Activated gamma-delta T cell treated with Interleukin-2 at 50 U/mL for 16 hours (primary cell): Measurements from ENCODE around the gene ARMH1.
"Not testable (repeated sequence)": the region's sequence is repeated elsewhere in the genome, so short reads cannot be mapped to it uniquely, and the experiment has no call there.

Experiments used
- DNase-seq: peaks from one replicate; pipeline ENCODE4 v3.0.0-alpha.2; 2020

The ARMH1 gene

DNA sequence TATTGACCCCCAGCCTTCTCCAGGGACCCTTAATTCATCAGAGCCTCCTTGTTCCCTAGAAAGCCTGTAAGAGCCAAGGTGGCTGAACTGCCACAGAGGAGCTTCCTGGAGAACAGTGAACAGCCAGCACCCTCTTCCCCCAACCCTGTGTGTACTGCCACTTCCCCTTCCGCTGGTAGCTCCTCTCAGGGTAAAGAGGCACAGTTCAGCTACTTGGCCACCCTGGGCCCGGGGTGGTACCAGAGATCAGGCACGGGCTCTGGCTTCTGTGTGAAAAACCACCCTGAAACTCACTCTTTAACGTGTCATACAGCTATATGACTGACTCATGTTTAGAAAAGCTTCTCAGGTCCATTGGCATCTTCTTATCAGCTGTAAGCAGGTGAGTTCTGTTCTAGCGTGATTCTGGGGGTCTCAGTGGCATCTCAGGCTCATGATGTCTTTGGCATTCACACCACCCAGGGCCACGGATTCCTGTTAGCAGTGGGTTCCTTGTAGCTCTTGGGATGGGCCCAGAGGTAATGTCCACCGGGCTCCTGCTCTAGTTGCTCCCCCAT lies 22.4 kb downstream of the ARMH1 start:
- peak; percentile 58 for DNase-seq

DNA sequence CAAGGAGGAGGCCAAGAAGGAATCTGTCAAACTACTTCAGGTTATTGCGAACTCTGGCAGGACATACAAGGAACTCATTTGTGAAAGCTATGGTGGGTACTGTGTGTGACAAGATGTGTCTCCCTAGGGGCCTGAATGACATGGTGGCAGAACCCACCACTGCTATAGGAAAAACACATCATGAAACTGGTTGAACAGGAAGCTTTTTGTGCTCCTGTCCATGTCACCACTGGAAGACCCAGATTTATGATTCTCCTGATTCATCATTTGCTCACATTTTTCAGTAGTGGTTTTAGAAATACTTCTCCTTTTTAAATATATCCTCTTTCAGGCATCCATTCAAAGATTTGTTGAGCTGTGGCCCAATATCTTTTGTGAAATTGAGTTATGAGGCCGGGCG lies 23.6 kb downstream of the ARMH1 start:
- DNase-seq = no peak

DNA sequence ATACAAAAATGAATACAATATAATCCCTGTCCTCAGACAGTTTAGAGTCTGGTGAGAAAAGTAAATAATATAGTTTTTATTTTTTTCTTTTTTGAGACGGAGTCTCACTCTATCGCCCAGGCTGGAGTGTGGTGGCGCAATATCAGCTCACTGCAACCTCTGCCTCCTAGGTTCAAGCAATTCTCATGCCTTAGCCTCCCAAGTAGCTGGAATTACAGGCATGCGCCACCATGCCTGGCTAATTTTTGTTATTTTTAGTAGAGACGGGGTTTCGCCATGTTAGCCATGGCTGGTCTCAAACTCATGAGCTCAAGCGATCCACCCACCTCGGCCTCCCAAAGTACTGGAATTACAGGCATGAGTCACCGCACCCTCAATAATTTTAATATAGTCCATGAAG lies 24.9 kb downstream of the ARMH1 start:
- not testable (repeated sequence) for DNase-seq

DNA sequence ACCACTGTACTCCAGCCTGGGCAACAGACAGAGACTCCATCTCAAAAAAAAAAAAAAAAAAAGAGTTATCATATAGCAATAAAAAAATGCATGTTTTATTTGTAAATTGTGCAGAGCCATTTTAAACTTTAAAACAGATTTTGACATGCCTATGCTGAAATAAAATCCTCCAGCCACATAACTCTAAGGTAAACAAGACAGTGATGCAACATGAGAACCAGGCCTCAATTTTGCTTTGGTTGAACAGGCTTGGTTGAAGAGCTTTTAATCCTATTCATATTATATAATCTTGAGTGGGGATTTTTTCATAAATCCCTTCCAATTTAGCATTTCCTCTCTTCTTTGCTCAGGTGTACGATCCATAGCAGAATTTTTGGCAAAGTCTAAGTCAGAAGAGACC lies 26.1 kb downstream of the ARMH1 start:
- DNase-seq = no peak

DNA sequence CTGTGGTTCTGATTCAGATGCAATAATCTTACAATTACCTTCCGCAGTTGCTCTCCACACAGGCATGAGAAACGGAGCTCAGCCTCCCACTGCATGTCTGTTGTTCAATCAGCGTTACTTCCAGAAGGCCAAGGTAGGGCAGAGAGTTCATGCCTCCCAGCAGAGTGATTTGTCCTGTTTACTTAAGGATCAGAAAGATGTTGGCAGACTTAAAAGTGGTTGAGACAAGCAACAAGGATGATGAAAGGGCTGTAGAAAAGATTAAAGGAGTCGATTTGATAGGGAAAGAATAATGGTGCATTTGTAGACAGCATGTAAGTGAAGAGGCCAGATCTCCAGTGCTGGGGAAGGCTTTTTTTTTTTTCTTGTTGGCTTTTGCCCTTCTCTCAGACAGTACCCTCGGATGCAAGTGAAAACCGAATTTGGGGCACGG lies 26.6 kb downstream of the ARMH1 start:
- no peak for DNase-seq

DNA sequence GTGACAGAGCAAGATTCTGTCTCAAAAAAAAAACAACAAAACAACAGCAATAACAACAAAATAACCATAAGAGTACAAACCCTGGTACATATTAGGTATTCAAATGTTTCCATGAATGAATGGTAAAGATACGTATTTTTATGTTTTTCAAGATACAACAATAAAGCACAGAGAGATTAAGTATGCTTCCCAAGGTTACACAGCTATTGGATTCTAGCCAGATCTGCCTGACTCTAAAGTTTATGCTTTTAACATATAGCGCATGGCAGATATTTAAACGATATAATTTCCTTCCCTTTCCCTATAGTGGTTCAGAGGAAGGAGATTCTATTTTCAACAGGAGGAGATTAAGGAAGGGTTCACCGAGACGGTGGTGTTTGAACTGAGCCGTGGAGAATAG lies 31.0 kb downstream of the ARMH1 start:
- DNase-seq = no peak

DNA sequence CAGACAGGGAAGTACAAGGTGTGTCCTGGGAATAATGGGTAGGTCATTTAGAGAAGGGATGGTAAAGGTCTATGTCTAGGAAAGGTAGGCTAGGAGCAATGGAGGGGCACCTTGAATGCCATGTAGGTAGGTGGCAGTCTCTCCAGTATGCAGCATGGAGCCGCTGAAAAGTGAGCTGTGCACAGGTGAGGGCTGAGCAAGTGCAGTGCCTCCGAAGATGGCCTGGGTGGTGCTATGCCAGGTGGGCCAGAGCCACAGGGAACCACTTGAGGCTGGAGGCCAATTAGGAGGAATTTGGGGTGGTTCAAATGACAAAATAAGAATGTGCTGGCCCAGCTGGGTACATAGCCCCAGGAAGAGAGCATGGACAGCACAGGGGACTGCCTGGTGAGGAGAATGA lies 31.4 kb downstream of the ARMH1 start:
- no peak for DNase-seq

DNA sequence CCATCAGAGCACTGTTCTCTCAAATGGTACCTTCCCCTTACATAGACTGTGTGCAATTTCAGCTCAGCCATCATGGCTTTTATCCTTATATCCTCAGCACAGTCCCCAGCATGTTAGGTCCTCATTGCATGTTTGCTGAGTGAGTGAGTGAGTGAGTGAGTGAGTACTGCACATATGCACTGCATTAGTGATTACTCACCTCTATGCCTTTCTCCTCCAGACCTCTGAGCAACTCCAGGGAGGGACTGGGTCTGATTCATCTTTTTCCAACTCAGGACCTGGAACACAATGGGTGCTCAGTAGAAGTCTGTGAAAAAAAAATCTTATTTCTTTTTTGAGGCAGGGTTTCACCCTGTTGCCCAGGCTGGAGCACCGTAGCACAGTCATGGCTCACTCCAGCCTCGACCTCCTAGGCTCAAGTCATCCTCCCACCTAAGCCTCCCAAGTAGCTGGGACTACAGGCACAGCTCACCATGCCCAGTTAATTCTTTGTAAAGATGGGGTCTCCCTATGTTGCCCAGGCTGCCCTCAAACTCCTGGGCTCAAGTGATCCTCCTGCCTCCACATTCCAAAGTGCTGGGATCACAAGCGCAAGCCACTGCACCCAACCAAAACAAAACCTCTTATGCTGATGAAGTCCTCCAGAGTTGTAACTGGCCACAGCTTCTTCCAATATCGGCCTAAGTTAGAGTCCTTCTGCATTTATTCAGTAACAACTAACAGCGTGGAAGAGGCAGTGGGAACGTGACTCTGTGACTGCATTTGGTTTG lies 32.8 kb downstream of the ARMH1 start:
- no peak for DNase-seq

DNA sequence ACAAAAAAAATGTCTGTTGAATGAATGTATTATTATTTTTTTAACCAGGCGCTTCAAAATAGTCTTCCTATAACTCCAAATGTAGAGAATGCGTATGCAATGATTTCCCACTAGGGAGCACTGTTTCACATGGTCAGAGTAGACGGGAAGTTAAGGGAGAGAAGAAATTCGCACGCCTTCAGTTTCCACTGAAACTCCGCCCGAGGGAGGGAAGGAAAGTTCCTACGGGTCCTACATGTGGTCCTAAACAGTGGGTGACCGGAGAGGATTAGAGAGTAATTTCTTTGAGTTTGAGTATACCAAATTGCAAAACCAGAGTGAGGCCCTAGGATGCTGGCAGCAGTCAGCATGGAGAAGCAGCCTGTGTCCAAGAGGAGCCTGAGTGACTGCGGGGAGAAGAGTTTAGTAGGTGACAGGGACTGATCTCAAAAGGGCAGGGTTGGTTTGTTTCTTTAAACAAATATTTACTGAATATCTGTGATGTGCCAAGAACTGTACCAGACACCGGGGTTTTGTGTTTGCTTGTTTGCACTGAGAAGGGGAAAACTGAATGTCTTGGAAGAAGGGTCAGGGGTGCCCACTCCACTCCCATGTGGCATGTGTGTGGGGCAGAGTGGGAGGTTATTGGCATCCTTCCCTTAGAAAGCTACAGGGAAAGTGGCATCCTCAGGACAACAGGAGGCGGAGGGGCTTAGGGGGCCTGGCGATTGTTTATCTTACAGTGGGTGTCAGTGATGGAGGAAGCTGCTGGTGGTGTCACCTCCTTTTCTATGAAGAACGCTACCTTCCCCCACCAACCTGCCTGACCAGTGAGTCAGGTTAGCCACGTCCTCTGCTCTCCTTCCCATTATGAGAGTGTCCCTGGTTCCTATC lies 33.7 kb downstream of the ARMH1 start:
- no peak for DNase-seq

DNA sequence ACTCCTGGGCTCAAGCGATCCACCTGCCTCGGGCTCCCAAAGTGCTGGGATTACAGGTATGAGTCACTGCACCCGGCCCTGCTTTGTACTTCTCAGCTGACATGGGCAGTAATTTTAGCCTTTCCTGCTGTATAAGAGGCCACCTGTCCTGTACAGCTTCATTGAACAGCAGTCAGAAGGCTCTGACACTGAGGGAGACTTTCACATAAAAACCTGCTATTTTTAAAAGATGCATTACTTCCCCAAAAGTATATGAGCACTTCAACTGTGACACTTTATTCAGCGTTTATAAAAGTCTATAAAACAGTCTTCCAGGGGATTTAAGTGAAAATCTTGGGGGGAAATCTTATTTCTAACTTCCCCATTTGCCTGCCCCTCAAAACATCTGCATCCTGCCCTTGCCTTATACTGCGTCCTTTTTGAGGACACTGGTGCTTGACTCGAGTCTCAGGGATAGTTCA lies 38.8 kb downstream of the ARMH1 start:
- no peak for DNase-seq

DNA sequence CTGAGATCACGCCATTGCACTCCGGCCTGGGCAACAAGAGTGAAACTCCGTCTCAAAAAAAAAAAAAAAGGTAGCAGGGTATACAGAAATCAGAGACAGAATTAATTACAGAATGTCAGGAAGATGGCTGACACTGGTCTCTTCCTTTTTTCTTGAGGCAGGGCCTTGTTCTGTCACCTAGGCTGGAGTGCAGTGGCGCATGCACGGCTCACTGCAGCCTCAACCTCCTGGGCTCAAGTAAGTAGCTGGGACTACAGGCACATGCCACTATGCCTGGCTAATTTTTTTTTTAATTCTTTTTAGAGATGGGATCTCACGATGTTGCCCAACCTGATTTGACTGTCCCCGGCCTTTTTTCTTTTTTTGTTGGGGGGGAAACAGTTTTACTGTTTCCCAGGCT lies 40.0 kb downstream of the ARMH1 start:
- DNase-seq = no peak

DNA sequence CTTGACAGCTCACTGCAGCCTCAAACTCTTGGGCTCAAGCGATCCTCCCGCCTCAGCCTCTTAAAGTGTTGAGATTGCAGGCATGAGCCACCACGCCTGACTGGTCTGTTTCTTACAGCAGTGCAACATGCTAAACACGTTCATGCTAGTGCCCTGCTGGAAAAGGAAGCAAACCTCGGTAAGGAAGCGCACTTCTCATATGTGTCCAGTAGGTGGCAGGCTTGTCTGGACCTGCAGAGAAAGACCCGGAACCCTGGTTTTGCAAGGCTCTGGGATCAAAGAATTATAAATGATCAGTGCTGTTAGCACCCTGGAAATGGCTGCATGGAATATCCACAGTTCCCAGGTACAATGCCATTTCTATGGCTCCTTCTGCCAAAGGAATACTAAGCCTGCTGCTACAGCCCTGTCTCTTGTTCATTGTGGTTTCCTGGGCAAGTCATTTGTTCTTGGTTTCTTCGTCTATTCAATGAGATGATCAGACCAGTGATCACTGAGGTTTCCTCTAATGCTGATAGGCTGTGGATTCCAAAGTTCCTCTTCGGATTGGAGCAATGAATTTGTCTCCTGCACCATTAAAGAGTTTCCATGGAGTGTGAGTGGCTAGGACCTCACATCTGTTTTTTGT lies 40.5 kb downstream of the ARMH1 start:
- DNase-seq = peak; percentile 64

DNA sequence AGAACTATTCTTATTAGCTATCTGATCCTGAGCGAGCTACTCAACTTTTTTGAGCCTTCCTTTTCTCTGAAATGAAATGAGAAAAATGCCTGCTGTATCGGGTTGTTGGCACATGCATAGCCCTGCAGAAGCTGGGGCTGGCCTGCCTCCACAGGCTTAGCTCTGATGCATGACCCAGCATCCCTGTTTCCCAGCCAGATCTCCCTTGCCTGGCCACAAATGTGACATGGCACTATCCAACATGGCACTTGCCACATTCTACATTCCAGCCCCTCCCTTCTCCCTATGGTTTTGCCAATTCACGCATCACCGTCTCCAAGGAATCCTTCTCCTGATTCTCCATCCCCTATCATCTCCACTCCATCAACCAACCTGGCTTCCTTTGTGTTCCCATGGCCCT lies 42.6 kb downstream of the ARMH1 start:
- DNase-seq = no peak

DNA sequence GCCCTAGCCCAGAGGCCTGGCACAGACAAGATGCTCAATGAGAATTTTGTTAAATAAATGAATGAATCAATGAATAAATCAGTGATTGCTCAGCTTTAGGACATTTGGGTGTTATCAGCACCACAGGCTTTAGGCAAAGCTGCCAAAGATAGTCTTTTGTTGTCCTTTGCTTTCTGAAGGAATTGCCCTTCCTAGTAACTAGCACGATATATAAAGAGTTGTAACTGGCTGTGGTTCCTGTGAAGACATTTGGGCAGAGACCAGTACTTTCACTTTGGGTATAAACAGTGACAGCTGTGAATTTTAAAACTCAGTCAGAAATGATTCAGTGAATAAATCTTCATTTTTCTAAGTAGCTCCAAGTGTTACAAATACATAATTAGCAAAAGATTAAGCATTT lies 43.1 kb downstream of the ARMH1 start:
- no peak for DNase-seq

DNA sequence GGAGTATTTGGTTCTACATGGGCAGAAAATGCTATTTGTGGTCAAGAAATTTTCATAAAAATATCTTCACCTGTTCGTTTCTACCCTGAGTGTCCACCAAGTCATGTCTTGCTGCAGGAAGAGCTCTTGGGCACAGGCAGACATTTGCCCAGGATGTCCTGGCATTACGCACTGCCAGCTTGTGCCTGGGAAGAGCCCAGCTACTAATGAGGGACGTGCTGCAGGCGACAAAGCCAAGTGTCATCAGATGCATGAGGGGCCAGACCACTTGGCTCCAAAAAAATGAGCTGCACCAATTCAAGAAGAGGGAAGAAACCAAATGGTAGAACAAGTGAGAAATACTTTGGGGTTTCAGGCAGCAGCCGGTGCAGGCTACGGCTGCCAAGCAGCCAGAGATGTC lies 43.6 kb downstream of the ARMH1 start:
- no peak for DNase-seq

DNA sequence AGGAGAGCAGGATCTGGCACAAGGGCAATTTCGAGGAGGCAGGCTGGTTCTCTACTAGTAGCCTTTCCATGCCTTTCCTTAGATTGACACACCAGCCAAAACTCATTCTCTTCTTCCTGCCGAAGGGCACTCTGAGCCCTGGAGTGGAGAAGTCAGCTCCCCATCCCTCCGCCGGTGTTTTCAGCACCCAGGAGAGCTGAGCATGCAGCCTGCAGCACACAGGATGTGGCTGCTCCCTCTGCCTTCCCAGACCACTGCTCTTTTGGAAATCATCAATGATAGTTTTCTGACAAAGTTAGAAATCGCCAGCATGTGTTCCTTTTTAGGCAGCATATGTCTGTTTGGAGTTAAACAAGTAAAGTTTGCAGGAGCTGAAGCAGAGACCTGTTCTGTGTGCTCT lies 44.8 kb downstream of the ARMH1 start:
- DNase-seq = no peak

DNA sequence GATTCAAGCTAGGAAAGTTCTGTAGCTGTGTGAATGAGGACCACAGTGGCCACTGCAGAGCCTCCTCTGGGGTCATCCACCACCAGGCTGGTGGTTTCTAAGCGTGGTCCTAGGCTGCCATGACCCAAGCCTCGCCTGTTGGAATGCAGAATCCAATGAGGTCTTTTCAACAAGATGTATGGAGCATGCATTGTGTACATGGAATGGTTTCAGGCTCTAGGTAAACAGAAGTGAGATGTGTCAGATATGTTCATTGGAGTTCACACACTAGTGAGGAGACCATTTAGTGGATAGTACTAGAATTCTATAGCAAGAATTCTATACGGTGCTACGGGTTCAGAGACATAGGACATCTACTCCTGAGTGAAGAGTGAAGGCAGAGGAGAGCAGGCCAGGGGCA lies 45.8 kb downstream of the ARMH1 start:
- DNase-seq = no peak

DNA sequence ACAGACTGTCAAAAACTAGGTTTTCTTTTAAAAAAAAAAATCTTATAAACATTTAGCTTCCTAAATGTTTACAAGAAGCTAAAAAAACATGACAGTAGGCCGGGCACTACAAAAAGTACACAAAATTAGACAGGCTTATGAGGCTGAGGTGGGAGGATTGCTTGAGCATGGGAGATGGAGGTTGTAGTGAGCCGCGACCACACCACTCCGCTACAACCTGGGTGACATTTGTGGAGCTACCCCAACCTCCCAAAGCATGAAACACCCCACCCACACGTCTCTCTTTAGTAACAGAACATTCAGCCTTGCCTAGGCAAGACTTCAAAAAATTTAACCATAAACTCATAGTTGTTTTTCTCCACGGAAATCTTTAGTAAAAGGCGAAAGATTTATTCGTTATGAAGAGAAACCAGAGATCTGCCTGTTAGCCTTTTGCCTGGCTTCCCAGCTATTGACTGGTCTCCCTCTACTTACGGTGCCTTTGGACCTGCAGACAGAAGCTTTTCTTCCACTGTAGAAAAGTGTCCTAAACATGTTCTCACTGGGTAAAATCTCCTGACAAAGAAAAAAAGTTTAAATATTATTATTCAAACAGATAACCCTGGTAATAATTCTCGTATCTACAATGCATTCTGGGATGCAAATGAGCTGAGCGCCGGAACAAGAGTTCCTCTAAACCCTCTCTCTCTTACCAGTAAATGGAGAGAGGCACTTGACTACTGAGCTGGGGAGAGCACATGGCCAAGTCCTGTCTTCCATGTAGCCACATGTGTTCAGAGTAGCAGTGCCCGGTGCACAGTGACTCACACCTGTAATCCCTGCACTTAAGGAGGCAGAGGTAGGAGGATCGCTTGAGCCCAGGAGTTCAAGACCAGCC lies 47.2 kb downstream of the ARMH1 start:
- peak; percentile 50 for DNase-seq

DNA sequence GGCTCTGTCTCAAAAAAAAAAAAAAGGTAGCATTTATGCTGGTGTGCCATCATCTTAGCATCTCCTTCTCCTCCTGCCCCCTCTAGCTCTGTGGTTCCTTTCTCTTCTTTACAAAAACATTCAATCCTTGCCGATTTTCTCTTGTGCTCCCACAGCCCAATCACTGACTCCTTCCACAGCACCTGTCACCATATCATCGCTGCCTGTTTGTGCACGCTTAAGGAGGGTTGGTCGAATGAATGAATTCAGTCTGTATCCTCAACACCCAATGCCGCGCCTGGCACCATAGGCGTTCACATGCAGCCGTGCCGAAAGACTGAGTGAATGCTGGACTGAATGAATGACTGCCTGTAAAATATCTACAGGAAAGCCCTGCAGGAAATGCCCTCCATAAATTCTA lies 48.5 kb downstream of the ARMH1 start:
- no peak for DNase-seq

DNA sequence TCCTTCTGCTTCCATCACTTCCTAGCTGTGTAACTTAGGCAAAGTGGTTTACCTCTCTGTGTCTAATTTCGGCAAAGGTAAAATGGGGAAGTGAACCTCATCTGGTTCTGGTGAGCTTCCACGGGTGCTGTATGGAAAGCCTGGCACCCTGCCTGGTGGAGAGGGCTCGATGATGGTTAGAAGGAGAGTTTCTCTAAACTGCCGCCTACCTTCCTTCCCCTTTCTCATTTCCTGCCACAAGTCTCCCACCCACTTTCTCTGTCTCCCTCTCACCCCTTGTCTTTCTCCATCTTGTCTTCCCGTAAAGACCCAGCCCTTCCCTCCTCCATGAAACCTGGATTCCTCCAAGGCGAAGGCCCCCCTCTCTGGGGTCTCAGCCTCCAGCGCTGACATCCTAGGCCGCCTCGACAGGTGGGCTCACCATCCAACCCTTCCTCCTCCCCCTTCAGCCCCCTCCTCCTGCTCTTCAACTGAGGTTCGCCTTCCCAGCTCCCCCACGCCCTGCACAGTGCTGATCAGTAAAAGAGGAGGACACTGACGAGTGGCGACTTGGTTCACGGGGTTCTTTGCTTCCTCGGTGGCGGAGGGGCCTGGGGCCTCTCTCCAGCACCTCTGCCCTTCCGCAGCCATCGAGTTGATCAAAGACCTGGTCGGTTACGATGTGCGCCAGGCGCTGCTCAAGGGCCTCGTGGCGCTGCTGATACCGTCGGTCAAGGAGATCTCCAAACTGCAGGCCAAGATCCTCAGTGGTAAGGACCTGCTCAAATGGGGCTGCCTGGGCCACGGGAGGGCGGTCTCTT lies 49.2 kb downstream of the ARMH1 start:
- no peak for DNase-seq

DNA sequence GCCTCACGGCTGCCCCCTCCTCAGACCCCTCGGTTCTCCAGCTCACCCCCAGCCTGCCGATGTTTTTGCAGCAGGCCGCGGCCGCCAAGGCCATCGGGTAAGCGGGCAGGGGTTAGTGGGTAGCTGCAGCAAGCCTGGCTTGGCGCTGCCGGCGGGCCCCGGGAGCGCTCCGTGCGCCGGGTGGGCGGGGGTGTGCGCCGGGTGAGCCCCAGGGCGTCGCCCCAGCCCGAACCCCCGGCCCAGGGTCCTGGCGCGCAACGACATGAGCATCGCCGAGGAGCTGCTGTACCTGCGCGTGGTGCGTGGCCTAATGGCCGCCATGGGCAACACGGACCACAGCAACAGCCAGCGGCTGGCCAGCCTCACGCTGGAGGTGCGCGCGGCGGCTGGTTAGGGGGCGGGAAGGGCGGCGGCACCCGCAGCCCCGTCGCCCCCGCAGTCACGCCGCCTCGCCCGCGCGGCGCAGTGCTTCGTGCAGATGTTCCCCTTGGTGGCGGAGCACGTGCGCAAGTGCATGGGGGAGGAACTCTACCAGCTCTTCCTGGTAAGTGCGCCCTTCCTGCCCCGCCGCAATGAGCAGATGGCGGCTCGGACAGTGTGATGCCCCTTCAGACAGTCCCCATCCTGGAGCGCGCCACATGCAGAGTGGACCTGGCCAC lies 49.9 kb downstream of the ARMH1 start:
- DNase-seq = no peak
